HCT116 (cell line): ENCODE results near the gene KCNQ1OT1. TPM values are rescaled to one million over a fixed set of nuclear protein-coding genes. Genes with fewer than 3 reads are reported as not detected.

Source experiments
- ATAC-seq: fragments of 200-7000 bp; cut with Tn5 transposase; 2 replicates; pipeline ENCODE4 v1.9.1; 2020; ENCODE audit warnings: mild to moderate bottlenecking, moderate library complexity
- BruUV-seq: library from RNA; stranded (reverse); fragments of 400-500 nt; replicated peaks from 2 replicates; lab custom pipeline; 2021; lab: Mats Ljungman, UMichigan
- CTCF ChIA-PET: fragments of 300-600 bp; sonication (Branson Sonifier 250); formaldehyde crosslinking; loops from one replicate; lab custom pipeline; 2021; ENCODE audit warnings: antibody characterized with exemption; lab: Charles Lee
- POLR2A ChIA-PET: fragments of 300-600, 350-600 bp; sonication (Branson Sonifier 250); formaldehyde crosslinking; loops from one replicate; lab custom pipeline; 2021; ENCODE audit warnings: antibody characterized with exemption; lab: Charles Lee
- RAD21 ChIA-PET, 2 experiments: fragments of 300-600 bp; sonication (Branson Sonifier 250); formaldehyde crosslinking; loops; one replicate each; lab custom pipeline; 2023; ENCODE audit warnings: low total read pairs in 2 of 2; ENCODE audit not compliant: uncharacterized antibody in 2 of 2, unreplicated experiment in 2 of 2, low non-redundant PET in 1 of 2; lab: Charles Lee
- DNase-seq: peaks from one replicate; pipeline ENCODE4 v3.0.0-alpha.2; 2010; ENCODE audit warnings: low read depth, low spot score
- H2AFZ ChIP-seq: fragments of 200-600 bp; shearing (Covaris generic), sonication (generic); 2 replicates; pipeline ENCODE4 v1.6.1; 2017; ENCODE audit warnings: low read depth, mixed run types, mixed read lengths, antibody characterized with exemption, low read length; ENCODE audit not compliant: poor library complexity, severe bottlenecking
- H3K27ac ChIP-seq: 2 replicates; pipeline ENCODE4 v1.5.1; 2012; ENCODE audit warnings: low read depth, low read length
- H3K27me3 ChIP-seq: fragments of 200-600 bp; sonication (generic); 2 replicates; pipeline ENCODE4 v1.6.1; 2016; ENCODE audit warnings: mixed run types, low read length, mixed read lengths; ENCODE audit not compliant: insufficient read depth
- H3K36me3 ChIP-seq, 2 experiments: fragments of 200-500 bp in 1 of 2; fragments of 200-600 bp in 1 of 2; sonication (Bioruptor generic) in 1 of 2; sonication (generic) in 1 of 2; 2 replicates each; pipeline versions ENCODE4 v1.5.1 to v1.6.1; 2014 to 2016; ENCODE audit warnings: low read length in 2 of 2, inconsistent platforms in 1 of 2, mixed read lengths in 1 of 2, mixed run types in 1 of 2; ENCODE audit not compliant: insufficient read depth in 2 of 2, control insufficient read depth in 1 of 2
- H3K4me1 ChIP-seq, 2 experiments: fragments of 200-600 bp in 1 of 2; sonication (generic) in 1 of 2; 2 replicates each; pipeline versions ENCODE4 v1.5.1 to v1.6.1; 2012 to 2017; ENCODE audit warnings: low read length in 2 of 2, inconsistent platforms in 1 of 2, mild to moderate bottlenecking in 1 of 2, mixed read lengths in 1 of 2, mixed run types in 1 of 2, moderate library complexity in 1 of 2; ENCODE audit not compliant: insufficient read depth in 2 of 2, control insufficient read depth in 1 of 2
- H3K4me2 ChIP-seq: fragments of 200-600 bp; sonication (generic); 2 replicates; pipeline ENCODE4 v1.6.1; 2017; ENCODE audit warnings: mixed run types, low read length, mixed read lengths
- H3K4me3 ChIP-seq, 2 experiments: fragments of 200-600 bp in 1 of 2; sonication (generic) in 1 of 2; replicated peaks in 1 of 2; 2 replicates each; pipeline ENCODE4 v1.5.1; 2011 to 2016; ENCODE audit warnings: low read length in 2 of 2, control low read depth in 1 of 2, low read depth in 1 of 2, mild to moderate bottlenecking in 1 of 2, mixed read lengths in 1 of 2, mixed run types in 1 of 2
- H3K79me2 ChIP-seq: fragments of 200-600 bp; sonication (generic); 2 replicates; pipeline ENCODE4 v1.6.1; 2017; ENCODE audit warnings: mild to moderate bottlenecking, mixed run types, low read length, moderate library complexity, mixed read lengths; ENCODE audit not compliant: insufficient read depth
- H3K9ac ChIP-seq: fragments of 200-600 bp; sonication (generic); 2 replicates; pipeline ENCODE4 v1.6.1; 2016; ENCODE audit warnings: low read length, mixed read lengths
- H3K9me2 ChIP-seq: fragments of 200-600 bp; sonication (generic), shearing (Covaris generic); 2 replicates; pipeline ENCODE4 v1.6.1; 2017; ENCODE audit warnings: mixed run types, mild to moderate bottlenecking, moderate library complexity; ENCODE audit not compliant: insufficient read depth
- H3K9me3 ChIP-seq, 2 experiments: fragments of 200-500 bp in 1 of 2; fragments of 200-600 bp in 1 of 2; sonication (Bioruptor generic) in 1 of 2; sonication (generic) in 1 of 2; 2 replicates each; pipeline ENCODE4 v1.6.1; 2014 to 2017; ENCODE audit warnings: low read length in 2 of 2, mixed read lengths in 2 of 2, inconsistent platforms in 1 of 2, low read depth in 1 of 2, mild to moderate bottlenecking in 1 of 2, mixed run types in 1 of 2, moderate library complexity in 1 of 2; ENCODE audit not compliant: control insufficient read depth in 1 of 2, insufficient read depth in 1 of 2
- H4K20me1 ChIP-seq: fragments of 200-600 bp; sonication (generic), shearing (Covaris generic); 2 replicates; pipeline ENCODE4 v1.6.1; 2017; ENCODE audit warnings: mixed run types, mild to moderate bottlenecking, moderate library complexity; ENCODE audit not compliant: insufficient read depth
- CBX3 ChIP-seq: IDR thresholded peaks from 2 replicates; pipeline ENCODE4 v1.6.1; 2012; ENCODE audit warnings: low read depth
- CEBPB ChIP-seq: IDR thresholded peaks from 2 replicates; pipeline ENCODE4 v1.6.1; 2012; ENCODE audit warnings: low read depth
- CTCF ChIP-seq, 3 experiments: fragments of 200-600 bp in 1 of 3; sonication (generic) in 1 of 3; IDR thresholded peaks in 2 of 3; conservative IDR thresholded peaks in 1 of 3; 2 replicates each; pipeline ENCODE4 v1.5.1; 2012 to 2017; ENCODE audit warnings: low read depth in 2 of 3, low read length in 2 of 3, antibody characterized with exemption in 1 of 3, borderline replicate concordance in 1 of 3, control low read depth in 1 of 3, mild to moderate bottlenecking in 1 of 3, mixed read lengths in 1 of 3, mixed run types in 1 of 3, moderate library complexity in 1 of 3; ENCODE audit not compliant: insufficient read depth in 1 of 3
- POLR2AphosphoS5 ChIP-seq: IDR thresholded peaks from 2 replicates; pipeline ENCODE4 v1.6.1; 2011; ENCODE audit warnings: mild to moderate bottlenecking, low read depth, low read length, moderate library complexity
- SIN3A ChIP-seq: IDR thresholded peaks from 2 replicates; pipeline ENCODE4 v1.6.1; 2012; ENCODE audit warnings: low read depth
- SP1 ChIP-seq: IDR thresholded peaks from 2 replicates; pipeline ENCODE4 v1.6.1; 2012; ENCODE audit warnings: low read depth
- ZFX ChIP-seq: fragments of 450-650 bp; IDR thresholded peaks from 2 replicates; pipeline ENCODE4 v1.6.1; 2017
- intact Hi-C: fragments of 100-400 bp; cut with micrococcal nuclease; formaldehyde crosslinking; loops from 2 replicates; pipeline ENCODE4 v1.10.0; 2022
- total RNA-seq: library from RNA; stranded (reverse); gene quantifications from one replicate; pipeline ENCODE4 v1.2.1, GENCODE V29; 2021; ENCODE audit not compliant: unreplicated experiment
- TF ChIP-seq, protein P1 (sequence below): IDR thresholded peaks from 2 replicates; pipeline ENCODE4 v1.6.1; 2012
- TF ChIP-seq, protein P2 (sequence below): IDR thresholded peaks from 2 replicates; pipeline ENCODE4 v1.6.1; 2012

Gene KCNQ1OT1
- total RNA-seq, 1 experiment from 2014 or later = 1.1 TPM

- intact Hi-C loops = no loop called here
- RAD21 ChIA-PET = no interaction called here
- Histone ChIP-seq H3K27ac (no peak overlapping the region), H3K36me3 (no peaks in the 10 kb centered on the region), H3K9me3 (no peaks in the 10 kb centered on the region), H2AFZ (no peak overlapping the region), H4K20me1 (no peaks in the 10 kb centered on the region), H3K4me1 (no peaks in the 10 kb centered on the region), H3K4me2 (no peak overlapping the region), H3K27me3 (no peaks in the 10 kb centered on the region), H3K4me3 (no peak overlapping the region), H3K9me2 (no peaks in the 10 kb centered on the region), H3K79me2 (no peaks in the 10 kb centered on the region), H3K9ac (no peak overlapping the region)
- TF ChIP-seq ZFX = no peak
- TF ChIP-seq SP1 = no peak
- TF ChIP-seq, protein P1, sequence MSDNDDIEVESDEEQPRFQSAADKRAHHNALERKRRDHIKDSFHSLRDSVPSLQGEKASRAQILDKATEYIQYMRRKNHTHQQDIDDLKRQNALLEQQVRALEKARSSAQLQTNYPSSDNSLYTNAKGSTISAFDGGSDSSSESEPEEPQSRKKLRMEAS = no peak
- TF ChIP-seq SIN3A = no peak
- no peak for TF ChIP-seq CTCF (IDR thresholded peaks at IDR 0.05 in 2 of 3, conservative IDR thresholded peaks at IDR 0.05 in 1 of 3; ENCODE audit: borderline replicate concordance in 1 of 3, insufficient read depth in 1 of 3, low read depth in 2 of 3, low read length in 2 of 3)
- no peak for TF ChIP-seq CEBPB
- TF ChIP-seq, protein P2, sequence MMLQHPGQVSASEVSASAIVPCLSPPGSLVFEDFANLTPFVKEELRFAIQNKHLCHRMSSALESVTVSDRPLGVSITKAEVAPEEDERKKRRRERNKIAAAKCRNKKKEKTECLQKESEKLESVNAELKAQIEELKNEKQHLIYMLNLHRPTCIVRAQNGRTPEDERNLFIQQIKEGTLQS = no peak
- TF ChIP-seq CBX3 = no peak
- TF ChIP-seq POLR2AphosphoS5 = no peak
- ATAC-seq (no peak), DNase-seq (no peak)
- POLR2A ChIA-PET = no interaction called here
- CTCF ChIA-PET = no interaction called here
- BruUV-seq = no TSS peak
Observed at GRCh38 chr11:2609345-2609744, 90.4 kb downstream of the KCNQ1OT1 start.
